IMR-90 (cell line): ENCODE results near the gene CSRNP3. TPM values are rescaled to one million over a fixed set of nuclear protein-coding genes. Genes with fewer than 3 reads are reported as not detected.

Source experiments
- ATAC-seq: fragments of 200-7000 bp; cut with Tn5 transposase; 2 replicates; pipeline ENCODE4 v1.9.1; 2020; ENCODE audit warnings: low read depth, mild to moderate bottlenecking, moderate library complexity
- BruUV-seq: library from RNA; stranded (reverse); fragments of 400-500 nt; replicated peaks from 2 replicates; lab custom pipeline; 2021; lab: Mats Ljungman, UMichigan
- CTCF ChIA-PET: fragments of 300-600 bp; formaldehyde crosslinking; extraction: SDS; loops from one replicate; lab custom pipeline; 2021; ENCODE audit warnings: antibody characterized with exemption; lab: Yijun Ruan, JAX
- POLR2A ChIA-PET: fragments of 300-600 bp; sonication (Branson Sonifier 250); formaldehyde crosslinking; loops from one replicate; lab custom pipeline; 2022; ENCODE audit warnings: antibody characterized with exemption; ENCODE audit not compliant: unreplicated experiment; lab: Charles Lee
- DNase-seq: peaks from one replicate; pipeline ENCODE4 v3.0.0; 2013
- H2AFZ ChIP-seq: replicated peaks from 2 replicates; pipeline ENCODE3; 2013; ENCODE audit warnings: low read length, mild to moderate bottlenecking; ENCODE audit not compliant: poor library complexity
- H2AK5ac ChIP-seq: 2 replicates; pipeline ENCODE4 v1.6.1; 2013; ENCODE audit warnings: low read depth, low read length, inconsistent platforms
- H2AK9ac ChIP-seq: replicated peaks from 2 replicates; pipeline ENCODE3; 2013; ENCODE audit warnings: mild to moderate bottlenecking, low read depth, low read length, moderate library complexity; ENCODE audit not compliant: poor library complexity
- H2BK120ac ChIP-seq: 2 replicates; pipeline ENCODE4 v1.6.1; 2013; ENCODE audit warnings: low read depth, low read length, inconsistent platforms
- H2BK15ac ChIP-seq: 3 replicates; pipeline ENCODE4 v1.6.1; 2013; ENCODE audit warnings: low read depth, low read length, inconsistent platforms
- H2BK20ac ChIP-seq: 2 replicates; pipeline ENCODE4 v1.6.1; 2013; ENCODE audit warnings: low read depth, mild to moderate bottlenecking, inconsistent platforms, low read length, moderate library complexity
- H2BK5ac ChIP-seq: 2 replicates; pipeline ENCODE4 v1.6.1; 2013; ENCODE audit warnings: mild to moderate bottlenecking, low read depth, low read length, inconsistent platforms; ENCODE audit not compliant: poor library complexity, severe bottlenecking
- H3K14ac ChIP-seq: replicated peaks from 2 replicates; pipeline ENCODE4 v1.6.1; 2013; ENCODE audit warnings: low read depth, low read length, inconsistent platforms
- H3K18ac ChIP-seq: 2 replicates; pipeline ENCODE4 v1.6.1; 2013; ENCODE audit warnings: low read depth, low read length, control low read depth
- H3K23ac ChIP-seq: 2 replicates; pipeline ENCODE4 v1.6.1; 2013; ENCODE audit warnings: low read depth, low read length, inconsistent platforms
- H3K27ac ChIP-seq: 2 replicates; pipeline ENCODE4 v1.5.1; 2013; ENCODE audit warnings: mild to moderate bottlenecking, control low read depth, low read length; ENCODE audit not compliant: insufficient read depth
- H3K27me3 ChIP-seq: 2 replicates; pipeline ENCODE4 v1.6.1; 2013; ENCODE audit warnings: low read length; ENCODE audit not compliant: control insufficient read depth, insufficient read depth
- H3K36me3 ChIP-seq: 2 replicates; pipeline ENCODE4 v1.6.1; 2013; ENCODE audit warnings: low read length, mixed read lengths; ENCODE audit not compliant: control insufficient read depth, insufficient read depth
- H3K4ac ChIP-seq: 2 replicates; pipeline ENCODE4 v1.6.1; 2013; ENCODE audit warnings: low read depth, low read length, inconsistent platforms
- H3K4me1 ChIP-seq: 2 replicates; pipeline ENCODE4 v1.6.1; 2013; ENCODE audit warnings: low read length, mixed read lengths; ENCODE audit not compliant: control insufficient read depth, insufficient read depth
- H3K4me2 ChIP-seq: 2 replicates; pipeline ENCODE4 v1.6.1; 2013; ENCODE audit warnings: low read depth, mild to moderate bottlenecking, control low read depth, low read length, moderate library complexity
- H3K4me3 ChIP-seq: 2 replicates; pipeline ENCODE4 v1.5.1; 2013; ENCODE audit warnings: low read depth, mild to moderate bottlenecking, control low read depth, low read length, moderate library complexity; ENCODE audit not compliant: insufficient read depth
- H3K56ac ChIP-seq: 2 replicates; pipeline ENCODE4 v1.6.1; 2013; ENCODE audit warnings: low read length, inconsistent platforms; ENCODE audit not compliant: insufficient read depth; ENCODE audit errors: extremely low read depth
- H3K79me1 ChIP-seq, 2 experiments: 2 replicates each; pipeline ENCODE4 v1.6.1; 2013; ENCODE audit warnings: low read length in 2 of 2, inconsistent platforms in 1 of 2, low read depth in 1 of 2
- H3K9ac ChIP-seq: 2 replicates; pipeline ENCODE4 v1.6.1; 2013; ENCODE audit warnings: low read depth, low read length, control low read depth
- H3K9me1 ChIP-seq: 2 replicates; pipeline ENCODE4 v1.6.1; 2013; ENCODE audit warnings: low read length, inconsistent platforms; ENCODE audit not compliant: insufficient read depth
- H3K9me3 ChIP-seq: 2 replicates; pipeline ENCODE4 v1.6.1; 2013; ENCODE audit warnings: low read length; ENCODE audit not compliant: control insufficient read depth, insufficient read depth
- H4K20me1 ChIP-seq: 2 replicates; pipeline ENCODE4 v1.6.1; 2013; ENCODE audit warnings: low read length, inconsistent platforms; ENCODE audit not compliant: insufficient read depth
- H4K5ac ChIP-seq: 2 replicates; pipeline ENCODE4 v1.6.1; 2013; ENCODE audit warnings: mild to moderate bottlenecking, low read depth, low read length, control low read depth
- H4K8ac ChIP-seq, 2 experiments: 2 replicates each; pipeline ENCODE4 v1.6.1; 2013; ENCODE audit warnings: low read depth in 2 of 2, low read length in 2 of 2, control low read depth in 1 of 2, inconsistent platforms in 1 of 2
- H4K91ac ChIP-seq: 2 replicates; pipeline ENCODE4 v1.6.1; 2013; ENCODE audit warnings: low read depth, low read length, inconsistent platforms; ENCODE audit not compliant: insufficient read depth
- BHLHE40 ChIP-seq: fragments of 150-350 bp; IDR thresholded peaks from 2 replicates; pipeline ENCODE4 v1.6.1; 2016; ENCODE audit warnings: mild to moderate bottlenecking, low read depth, low read length
- CEBPB ChIP-seq: IDR thresholded peaks from 2 replicates; pipeline ENCODE4 v1.6.1; 2012; ENCODE audit warnings: low read depth, low read length, improper control_type of control experiment
- CHD1 ChIP-seq: IDR thresholded peaks from 2 replicates; pipeline ENCODE4 v1.6.1; 2012; ENCODE audit warnings: low read depth, low read length, improper control_type of control experiment
- CTCF ChIP-seq: conservative IDR thresholded peaks from 2 replicates; pipeline ENCODE4 v1.5.1; 2012; ENCODE audit warnings: mild to moderate bottlenecking, low read depth, low read length, improper control_type of control experiment
- ELK1 ChIP-seq: fragments of 150-350 bp; IDR thresholded peaks from 2 replicates; pipeline ENCODE4 v1.6.1; 2016; ENCODE audit warnings: low read depth, mild to moderate bottlenecking, low read length, moderate library complexity, borderline replicate concordance
- MAFK ChIP-seq: IDR thresholded peaks from 2 replicates; pipeline ENCODE4 v1.6.1; 2012; ENCODE audit warnings: low read depth, low read length, improper control_type of control experiment
- MAZ ChIP-seq: IDR thresholded peaks from 2 replicates; pipeline ENCODE4 v1.6.1; 2012; ENCODE audit warnings: low read depth, mild to moderate bottlenecking, low read length, improper control_type of control experiment, moderate library complexity, borderline replicate concordance
- NFE2L2 ChIP-seq: fragments of 150-350 bp; IDR thresholded peaks from 2 replicates; pipeline ENCODE4 v1.6.1; 2016; ENCODE audit warnings: low read depth, mild to moderate bottlenecking, low read length
- POLR2A ChIP-seq: IDR thresholded peaks from 2 replicates; pipeline ENCODE4 v1.6.1; 2012; ENCODE audit warnings: mild to moderate bottlenecking, low read depth, low read length
- RAD21 ChIP-seq: IDR thresholded peaks from 2 replicates; pipeline ENCODE4 v1.6.1; 2012; ENCODE audit warnings: low read length, improper control_type of control experiment
- RCOR1 ChIP-seq: IDR thresholded peaks from 2 replicates; pipeline ENCODE4 v1.6.1; 2012; ENCODE audit warnings: mild to moderate bottlenecking, low read length, improper control_type of control experiment; ENCODE audit not compliant: insufficient replicate concordance
- RFX5 ChIP-seq: IDR thresholded peaks from 2 replicates; pipeline ENCODE4 v1.8.0; 2012; ENCODE audit warnings: low read depth, mild to moderate bottlenecking, low read length, moderate library complexity
- SMC3 ChIP-seq: fragments of 150-350 bp; IDR thresholded peaks from 2 replicates; pipeline ENCODE4 v1.6.1; 2016; ENCODE audit warnings: low read depth, mild to moderate bottlenecking, antibody characterized with exemption, low read length, moderate library complexity
- WGBS, 2 experiments: methylation state at CpG; one replicate each; pipeline versions ENCODE4 v1.1.5 to v1.1.7; 2013; ENCODE audit warnings: missing lambda C conversion rate in 2 of 2; ENCODE audit not compliant: insufficient read length in 1 of 2; ENCODE audit errors: extremely low coverage in 2 of 2; 5-methylcytosine and 5-hydroxymethylcytosine counted together
- dilution Hi-C: fragments of 300-500 bp; cut with HindIII; formaldehyde crosslinking; loops from one replicate; pipeline ENCODE4 v1.14.3; 2018; ENCODE audit warnings: low sequenced_read_pairs; ENCODE audit not compliant: unreplicated experiment
- in situ Hi-C: fragments of 300-500 bp; cut with MboI; formaldehyde crosslinking; loops from 3 replicates; pipeline ENCODE4 v1.14.3; 2019; ENCODE audit warnings: low sequenced_read_pairs, inconsistent platforms, mixed read lengths
- intact Hi-C: fragments of 100-400 bp; cut with micrococcal nuclease; formaldehyde crosslinking; loops from 2 replicates; pipeline ENCODE4 v1.10.0; 2022
- polyA plus RNA-seq, 3 experiments: library from polyadenylated mRNA; depleted of rRNA; stranded (reverse); fragments of >200 nt; gene quantifications; 2 replicates each; pipeline ENCODE4 v1.2.3, GENCODE V29; 2012; ENCODE audit warnings: low replicate concordance in 1 of 3
- total RNA-seq: library from RNA; depleted of rRNA; stranded (reverse); fragments of >200 nt; gene quantifications from 2 replicates; pipeline ENCODE4 v1.2.3, GENCODE V29; 2012

The CSRNP3 gene
- total and polyA plus RNA-seq, 2 of the 4 experiments (the other 2 are of a cell fraction): 0.21 to 0.72 TPM

GRCh38 chr2:165533331-165533730, 63.8 kb downstream of the CSRNP3 start:
- Histone ChIP-seq H2AK9ac (no peak overlapping the region), H3K27ac (no peak overlapping the region), H4K20me1 (no peaks in the 10 kb centered on the region), H3K18ac (no peak overlapping the region), H3K9ac (no peak overlapping the region), H3K23ac (no peak overlapping the region), H4K8ac (no peak overlapping the region), H3K4me1 (no peaks in the 10 kb centered on the region), H3K14ac (no peak overlapping the region), H3K4me2 (no peak overlapping the region), H2BK20ac (no peak overlapping the region), H4K5ac (no peak overlapping the region), H3K9me3 (no peaks in the 10 kb centered on the region), H3K56ac (no peak overlapping the region), H3K79me1 (no peaks in the 10 kb centered on the region), H3K9me1 (no peaks in the 10 kb centered on the region), H3K4ac (no peak overlapping the region), H2BK15ac (no peak overlapping the region), H2BK5ac (no peak overlapping the region), H4K91ac (no peak overlapping the region), H2BK120ac (no peak overlapping the region), H2AFZ (no peak overlapping the region), H3K36me3 (no peaks in the 10 kb centered on the region), H3K4me3 (no peak overlapping the region), H3K27me3 (no peaks in the 10 kb centered on the region), H2AK5ac (no peak overlapping the region)
- no peak for ATAC-seq
- dilution Hi-C loops: no loop called here
- no TSS peak for BruUV-seq
- ChIA-PET POLR2A (no interaction called here), CTCF (no interaction called here)
- in situ Hi-C loops: no loop called here
- no peak for DNase-seq
- intact Hi-C loops: no loop called here
- WGBS, 2 experiments: no CpG with 5 or more reads among the region's 1 CpG
- no peak for TF ChIP-seq MAZ
- TF ChIP-seq CTCF: no peak
- no peak for TF ChIP-seq RAD21
- no peak for TF ChIP-seq RFX5
- no peak for TF ChIP-seq BHLHE40
- no peak for TF ChIP-seq CHD1
- TF ChIP-seq NFE2L2: no peak
- no peak for TF ChIP-seq SMC3
- no peak for TF ChIP-seq POLR2A
- no peak for TF ChIP-seq CEBPB
- TF ChIP-seq RCOR1: no peak
- TF ChIP-seq MAFK: no peak
- no peak for TF ChIP-seq ELK1
